Measurements from ENCODE around the gene AURKA.

- no peak for TF ChIP-seq POLR2AphosphoS5 (IDR thresholded peaks at IDR 0.05; ENCODE audit: low read depth, low read length)
- TF ChIP-seq, protein P1, sequence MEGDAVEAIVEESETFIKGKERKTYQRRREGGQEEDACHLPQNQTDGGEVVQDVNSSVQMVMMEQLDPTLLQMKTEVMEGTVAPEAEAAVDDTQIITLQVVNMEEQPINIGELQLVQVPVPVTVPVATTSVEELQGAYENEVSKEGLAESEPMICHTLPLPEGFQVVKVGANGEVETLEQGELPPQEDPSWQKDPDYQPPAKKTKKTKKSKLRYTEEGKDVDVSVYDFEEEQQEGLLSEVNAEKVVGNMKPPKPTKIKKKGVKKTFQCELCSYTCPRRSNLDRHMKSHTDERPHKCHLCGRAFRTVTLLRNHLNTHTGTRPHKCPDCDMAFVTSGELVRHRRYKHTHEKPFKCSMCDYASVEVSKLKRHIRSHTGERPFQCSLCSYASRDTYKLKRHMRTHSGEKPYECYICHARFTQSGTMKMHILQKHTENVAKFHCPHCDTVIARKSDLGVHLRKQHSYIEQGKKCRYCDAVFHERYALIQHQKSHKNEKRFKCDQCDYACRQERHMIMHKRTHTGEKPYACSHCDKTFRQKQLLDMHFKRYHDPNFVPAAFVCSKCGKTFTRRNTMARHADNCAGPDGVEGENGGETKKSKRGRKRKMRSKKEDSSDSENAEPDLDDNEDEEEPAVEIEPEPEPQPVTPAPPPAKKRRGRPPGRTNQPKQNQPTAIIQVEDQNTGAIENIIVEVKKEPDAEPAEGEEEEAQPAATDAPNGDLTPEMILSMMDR (IDR thresholded peaks at IDR 0.05; ENCODE audit: control extremely low read depth in 1 of 3, insufficient read depth in 1 of 3, low read depth in 1 of 3, low read length in 3 of 3): no peak
These were observed 20.9 kb upstream of the AURKA start for GRCh38 chr20:56412949-56413348.

Data from H1 (cell line).